GM21619 (cell line): ENCODE results near the gene MYO5A.

Experiments used
- ATAC-seq: cut with Tn5 transposase; IDR thresholded peaks from one replicate; pipeline ENCODE4 v1.9.1; 2021; ENCODE audit not compliant: unreplicated experiment

The MYO5A gene

GRCh38 chr15:52276256-52276770, 252.4 kb downstream of the MYO5A start:
- ATAC-seq = no peak

DNA sequence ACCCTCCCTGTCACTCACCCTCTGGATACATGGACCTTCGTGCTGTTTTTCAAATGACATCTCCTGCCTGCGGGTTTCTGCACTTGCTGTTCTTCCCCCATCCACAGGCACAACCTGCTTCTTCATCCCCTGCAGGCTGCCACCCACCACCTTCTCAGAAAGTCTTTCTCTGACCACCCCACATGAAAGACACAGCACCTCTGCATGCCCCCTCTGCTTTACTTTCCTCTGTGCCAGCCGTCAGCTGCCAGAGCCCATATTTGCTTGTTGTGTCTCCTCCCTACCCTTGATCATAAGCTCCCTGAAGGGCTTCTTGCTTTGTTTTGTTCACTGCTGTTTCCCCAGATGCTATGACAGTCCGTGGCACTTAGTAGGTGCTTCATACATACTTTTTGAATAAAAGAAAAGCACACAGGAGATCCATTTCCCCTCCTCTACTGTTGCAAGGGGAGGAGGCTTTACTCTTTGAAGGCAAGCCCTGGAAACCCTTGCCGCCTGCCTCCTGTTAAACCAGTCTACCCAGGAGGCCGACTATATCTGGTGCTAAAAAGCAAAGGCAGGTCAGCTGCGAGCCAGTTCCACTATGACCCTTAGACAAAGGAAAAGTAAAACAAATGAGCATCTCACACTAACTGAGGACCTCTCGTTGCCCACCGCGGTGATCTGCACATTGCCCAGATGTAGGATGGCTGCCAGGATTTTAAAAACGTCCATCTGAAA, 265.0 kb downstream of the MYO5A start:
- no peak for ATAC-seq

DNA sequence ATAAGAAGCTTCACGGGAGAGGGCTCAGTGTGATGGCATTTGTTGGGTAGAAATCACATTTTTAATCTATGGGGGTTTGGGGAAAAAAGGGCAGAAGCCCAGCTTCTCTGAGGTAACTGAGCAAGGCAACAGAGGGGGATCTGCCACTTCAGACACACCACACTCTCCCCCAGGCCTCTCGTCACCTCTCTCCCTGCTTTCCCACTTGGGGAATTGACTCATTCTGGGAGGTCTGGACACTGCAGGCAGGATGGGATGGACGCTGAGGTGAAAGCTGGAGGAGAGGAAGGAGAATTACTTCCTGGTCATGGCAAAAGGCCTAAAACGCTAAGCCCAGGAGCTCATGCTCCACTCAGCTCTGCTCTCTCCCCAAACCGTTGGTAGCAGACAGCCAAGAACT, 266.3 kb downstream of the MYO5A start:
- ATAC-seq = no peak

DNA sequence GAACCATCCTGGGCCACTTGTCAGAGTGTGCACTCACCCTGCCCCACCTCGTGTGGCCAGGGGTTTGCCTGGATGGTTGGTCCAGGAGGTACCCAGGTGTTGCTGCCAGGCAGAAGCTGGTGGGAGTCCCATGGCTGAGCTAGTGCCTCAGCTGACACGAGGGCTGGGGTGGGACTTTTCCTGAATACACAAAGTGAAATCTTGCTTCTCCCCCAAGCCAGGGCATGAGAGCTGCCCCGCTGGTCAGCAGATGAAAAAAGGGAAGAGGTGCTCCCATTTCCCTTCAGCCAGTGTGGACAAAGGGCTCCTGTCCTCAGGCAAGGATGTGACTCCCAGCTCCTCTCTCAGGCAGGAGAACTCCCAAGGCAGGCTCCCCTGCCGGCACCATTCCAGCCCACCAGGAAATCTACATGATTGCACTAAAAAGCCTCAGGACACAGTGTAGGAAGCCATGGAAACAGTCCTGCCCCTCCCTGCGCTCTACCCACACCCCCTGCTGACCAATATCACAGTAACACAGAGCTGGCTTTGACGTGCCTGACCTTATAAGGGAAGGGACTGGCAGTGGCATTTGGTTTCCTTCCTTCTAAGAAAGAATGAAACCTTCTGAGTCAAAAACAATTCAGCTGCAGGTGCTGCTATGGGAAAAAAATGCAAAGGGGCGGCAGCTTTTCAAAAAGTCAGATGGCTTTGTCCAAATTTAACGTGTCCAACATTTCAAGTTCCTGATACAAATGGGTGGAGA, 267.0 kb downstream of the MYO5A start:
- ATAC-seq = peak; percentile 99

DNA sequence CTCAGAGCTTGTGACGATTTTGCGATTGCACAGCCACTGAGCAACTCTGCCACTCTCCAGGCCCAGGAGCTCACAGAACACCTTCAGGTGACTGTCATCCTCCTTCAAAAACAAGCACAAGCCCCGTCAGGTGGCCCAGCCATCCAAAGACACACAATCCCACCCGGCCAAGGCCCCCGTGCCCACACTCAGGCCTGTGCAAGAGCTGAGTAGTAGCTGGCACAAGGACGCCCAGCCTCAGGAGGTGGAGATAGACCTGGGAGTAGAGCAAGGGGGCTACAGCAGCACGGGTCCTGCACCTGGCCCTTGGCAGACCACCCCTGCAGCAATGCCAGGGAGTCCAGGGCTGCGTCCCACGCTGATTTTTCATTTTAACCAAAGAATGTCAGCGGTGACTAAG, 267.7 kb downstream of the MYO5A start:
- ATAC-seq = no peak

- ATAC-seq = no peak
Measured at GRCh38 chr15:52259503-52259902, 269.2 kb downstream of the MYO5A start.

DNA sequence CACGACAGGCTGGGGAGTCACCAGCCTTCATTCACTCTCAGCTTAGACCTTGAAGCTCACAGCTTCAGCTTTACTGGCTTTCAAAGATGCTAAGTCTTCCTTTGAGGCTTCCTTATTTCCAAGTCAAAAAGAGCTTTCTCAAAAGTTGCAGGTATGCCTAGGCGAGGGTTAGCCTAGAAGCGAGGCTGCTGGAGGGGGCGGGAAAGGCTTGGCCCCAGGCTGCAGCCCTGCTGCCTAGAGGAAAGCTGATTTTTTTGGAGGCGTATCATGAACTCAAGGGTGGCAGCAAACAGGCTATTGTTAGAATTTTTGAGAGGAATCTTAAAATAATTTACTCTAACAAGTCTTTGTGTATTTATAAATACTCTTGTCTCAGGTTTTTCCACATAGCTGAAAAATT, 270.2 kb downstream of the MYO5A start:
- ATAC-seq = no peak

GRCh38 chr15:52257734-52258062, 271.0 kb downstream of the MYO5A start:
- no peak for ATAC-seq
